Ovary (tissue), 3 donors: ENCODE data around the gene SMYD1.

Experiments
- CTCF ChIP-seq, 3 donors: fragments of 450-650 bp in 2 of 3; fragments of 200-600 bp in 1 of 3; IDR thresholded peaks; one replicate each; pipeline versions ENCODE4 v1.5.1 to v1.8.0; 2016 to 2022; ENCODE audit warnings: antibody characterized with exemption in 3 of 3, mild to moderate bottlenecking in 1 of 3
- EP300 ChIP-seq: sonication (generic); formaldehyde crosslinking; IDR thresholded peaks from one replicate; pipeline ENCODE4 v1.6.1; 2017; ENCODE audit warnings: antibody characterized with exemption
- POLR2A ChIP-seq: fragments of 450-650 bp; IDR thresholded peaks from one replicate; pipeline ENCODE4 v1.6.1; 2017; ENCODE audit warnings: antibody characterized with exemption, mild to moderate bottlenecking, moderate library complexity
- donor health status: DM: no; HTN: no; CAD: no.

GRCh38 chr2:88108796-88109195 is 41.2 kb downstream of the SMYD1 start:
- TF ChIP-seq CTCF (IDR thresholded peaks at IDR 0.05) (no peak), POLR2A (no peak), EP300 (no peak)
